Amniotic epithelial cell (primary cell): ENCODE results near the gene PDE8A.
A peak's percentile ranks its signal among the peaks of the same experiment; 100 is the strongest.

Experiments
- DNase-seq: peaks from one replicate; pipeline ENCODE4 v3.0.0-alpha.2; 2010; ENCODE audit warnings: low read depth

PDE8A gene

DNA sequence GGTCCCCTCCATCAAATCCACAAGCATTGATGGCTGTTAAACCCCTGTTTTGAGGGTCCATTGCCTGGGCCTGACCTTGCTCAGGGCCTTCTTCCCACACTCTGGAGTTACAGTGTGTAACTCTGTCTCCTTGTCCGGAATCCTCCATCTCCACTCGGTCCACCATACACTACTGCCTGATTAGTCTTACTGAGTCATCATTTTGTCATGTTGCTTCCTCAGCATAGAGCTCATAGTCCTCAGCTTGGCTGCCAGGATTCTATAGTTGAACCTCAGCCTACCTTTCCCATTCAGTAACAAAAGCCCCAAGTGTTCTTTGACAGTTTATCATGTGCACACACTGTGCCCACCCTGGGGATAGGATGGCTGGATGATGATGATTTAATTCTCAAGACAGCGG, 113.0 kb downstream of the PDE8A start:
- peak; percentile 54 for DNase-seq

DNA sequence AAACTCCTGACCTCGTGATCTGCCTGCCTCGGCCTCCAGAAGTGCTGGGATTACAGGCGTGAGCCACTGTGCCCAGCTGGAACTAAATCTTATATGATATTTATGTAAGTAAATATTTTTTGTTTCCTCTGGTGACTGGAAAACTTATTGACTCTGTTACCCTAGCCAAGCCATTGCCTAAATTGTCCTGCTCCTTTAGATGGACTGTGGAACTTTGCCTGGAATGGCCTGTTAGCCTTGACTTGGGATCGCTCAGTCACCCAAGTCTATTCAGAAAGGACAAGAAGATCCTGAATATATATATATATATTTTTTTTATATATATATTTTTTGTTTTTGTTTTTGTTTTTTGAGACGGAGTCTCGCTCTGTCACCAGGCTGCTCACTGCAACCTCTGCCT, 113.9 kb downstream of the PDE8A start:
- DNase-seq, result no peak

DNA sequence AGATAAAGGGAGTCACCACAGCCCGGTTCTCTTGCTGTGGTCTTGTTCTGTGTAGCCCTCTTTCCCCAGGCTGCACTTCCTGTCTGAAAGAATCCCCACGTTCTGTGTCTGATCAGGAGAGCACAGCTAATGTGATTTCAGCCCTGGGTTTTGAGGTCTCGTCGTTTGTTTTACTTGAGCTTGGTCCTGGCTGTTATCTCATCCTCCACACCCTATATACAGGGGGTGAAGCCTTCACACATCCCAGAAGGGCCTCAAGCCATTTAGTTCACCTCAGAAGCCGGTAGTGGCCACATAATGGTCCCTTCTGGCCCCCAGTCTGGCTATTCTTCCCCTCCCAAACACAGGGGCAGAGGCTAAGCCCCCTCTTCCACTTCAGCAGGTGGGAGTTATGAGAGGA, 115.6 kb downstream of the PDE8A start:
- DNase-seq, result no peak

DNA sequence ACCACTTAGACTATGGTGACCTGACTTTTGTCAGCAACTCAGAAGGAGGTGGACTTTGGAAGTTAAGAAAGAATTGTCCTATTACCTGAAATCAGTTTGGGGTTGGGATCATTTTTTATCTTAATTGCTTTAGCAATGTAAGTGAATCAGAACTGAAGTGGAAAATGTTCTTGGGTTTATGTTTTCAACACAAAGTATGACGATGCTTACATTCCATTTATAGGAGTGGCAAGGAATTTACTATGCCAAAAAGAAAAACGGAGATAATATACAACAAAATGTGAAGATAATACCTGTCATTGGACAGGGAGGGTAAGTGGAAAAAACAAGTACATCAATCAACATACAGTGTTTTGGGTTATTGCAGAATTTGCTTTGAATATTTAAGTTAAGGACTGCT, 116.1 kb downstream of the PDE8A start:
- DNase-seq, result peak; percentile 60

DNA sequence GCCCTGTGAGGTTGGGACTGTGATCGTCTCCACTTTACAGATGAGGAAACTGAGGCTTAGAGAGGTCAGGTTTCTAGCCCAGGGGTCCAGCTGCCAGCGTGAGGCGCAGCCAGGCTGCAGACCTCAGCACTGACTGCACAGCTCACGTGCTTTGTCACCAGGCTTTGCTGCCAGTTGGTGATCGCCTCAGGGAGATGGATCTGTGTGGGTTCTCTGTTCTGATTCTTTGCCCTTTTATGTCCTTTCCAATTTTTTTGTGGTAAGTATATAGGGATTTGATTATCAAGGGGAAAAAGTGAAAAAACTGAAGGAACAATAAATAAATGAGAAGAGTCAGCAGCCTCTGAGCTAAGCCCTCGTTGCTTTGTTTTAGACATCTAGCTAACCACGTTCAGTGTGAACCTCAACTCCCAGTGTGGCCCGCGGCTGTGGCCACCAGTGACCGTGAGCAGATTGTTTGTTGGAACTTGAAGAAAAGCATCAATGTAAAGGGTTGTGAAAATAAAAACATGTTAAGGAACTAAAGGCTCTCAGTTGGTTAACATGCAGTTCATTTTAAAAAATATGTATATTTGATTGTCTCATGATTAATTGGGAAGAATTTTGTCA, 117.6 kb downstream of the PDE8A start:
- DNase-seq, result no peak

DNA sequence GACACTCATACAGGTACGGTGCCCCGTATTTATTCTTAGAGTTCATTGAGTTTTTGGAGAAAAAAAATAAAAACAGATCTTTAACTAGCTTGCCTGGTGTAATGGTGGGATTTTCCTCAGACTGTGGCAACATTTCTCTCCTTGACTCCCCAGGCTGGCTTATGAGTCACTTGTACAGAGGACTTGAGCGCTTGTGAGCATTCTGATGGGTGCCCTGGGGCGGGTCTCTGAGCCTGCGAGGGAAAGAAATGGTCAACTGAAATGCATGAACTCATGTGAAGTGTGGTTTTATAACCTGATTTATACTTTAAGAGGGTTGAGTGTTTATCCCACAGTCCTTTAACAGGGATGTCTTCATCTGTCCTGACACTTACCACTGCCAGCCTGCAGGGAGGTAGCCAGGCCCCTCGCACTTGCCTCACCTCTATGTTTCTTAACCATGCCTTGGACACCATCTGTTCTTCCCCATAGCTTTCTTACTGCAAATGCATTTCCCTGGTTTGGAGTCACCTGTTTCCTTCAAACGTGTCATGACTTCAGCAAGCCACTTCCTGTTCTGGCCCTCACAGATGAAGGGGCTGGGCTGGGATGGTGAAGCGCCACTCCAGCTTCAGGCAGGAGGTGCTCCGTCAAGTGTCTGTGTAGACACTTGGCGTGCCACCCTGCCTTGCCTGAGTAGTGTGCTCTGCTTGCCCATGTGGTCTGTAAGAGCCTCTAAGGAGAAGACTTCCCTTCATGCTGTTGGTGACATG, 118.7 kb downstream of the PDE8A start:
- DNase-seq, result peak; percentile 36

DNA sequence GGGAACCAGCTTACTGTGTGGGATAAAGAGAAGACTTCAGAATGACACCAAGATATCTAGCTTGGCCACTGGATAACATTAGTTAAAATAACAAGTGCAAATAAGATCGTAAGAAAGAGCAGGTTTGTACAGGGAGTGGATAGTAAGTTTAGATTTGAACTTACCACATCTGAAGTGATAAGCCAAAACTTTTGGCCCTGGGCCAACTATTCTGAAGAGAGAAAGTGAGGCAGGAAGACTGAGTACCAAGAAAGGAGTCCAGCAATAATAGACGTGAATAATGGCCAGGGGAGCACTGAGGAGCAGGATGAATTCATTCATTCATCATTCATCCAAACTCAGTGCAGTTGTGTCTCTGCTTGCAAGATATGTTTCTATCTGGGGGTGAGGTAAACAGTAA, 122.9 kb downstream of the PDE8A start:
- DNase-seq, result no peak

DNA sequence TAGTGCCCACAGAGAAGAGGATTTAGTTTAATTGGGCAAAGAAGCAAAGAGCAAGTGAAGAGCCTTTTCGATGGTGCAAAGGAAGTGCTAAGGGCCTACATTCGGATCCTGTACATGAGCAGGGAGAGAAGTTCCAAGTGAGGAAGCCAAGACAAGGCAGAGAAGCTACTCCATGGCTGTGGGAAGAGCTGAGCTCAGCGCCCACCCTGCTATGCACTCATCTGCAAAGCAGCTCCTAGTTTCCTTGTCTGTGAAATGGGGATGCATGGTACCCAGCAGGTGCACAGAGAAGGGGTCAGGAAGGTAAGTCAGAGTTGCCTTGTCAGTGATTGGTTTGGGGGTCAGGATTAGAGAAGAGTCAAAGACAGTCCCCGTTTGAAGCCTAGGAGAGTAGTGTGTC, 126.5 kb downstream of the PDE8A start:
- no peak for DNase-seq

DNA sequence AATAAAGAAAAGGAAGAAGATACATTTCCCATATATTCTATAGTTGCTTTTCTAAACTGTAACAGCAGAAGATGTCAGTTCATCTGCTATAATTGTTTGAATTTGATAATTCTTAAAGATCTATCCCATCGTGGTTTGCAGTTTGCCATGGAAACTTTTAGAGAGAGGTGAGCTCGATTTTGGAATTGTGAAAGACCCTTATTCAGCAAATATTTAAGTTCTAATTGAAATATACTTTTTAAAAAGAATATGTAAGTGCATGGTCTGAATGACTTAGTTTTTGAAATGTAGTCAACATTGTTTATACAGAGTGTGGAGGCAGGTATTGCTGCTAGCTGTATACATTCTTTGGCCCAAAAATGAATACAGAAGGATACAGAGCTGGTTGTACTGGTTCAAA, 127.7 kb downstream of the PDE8A start:
- no peak for DNase-seq

DNA sequence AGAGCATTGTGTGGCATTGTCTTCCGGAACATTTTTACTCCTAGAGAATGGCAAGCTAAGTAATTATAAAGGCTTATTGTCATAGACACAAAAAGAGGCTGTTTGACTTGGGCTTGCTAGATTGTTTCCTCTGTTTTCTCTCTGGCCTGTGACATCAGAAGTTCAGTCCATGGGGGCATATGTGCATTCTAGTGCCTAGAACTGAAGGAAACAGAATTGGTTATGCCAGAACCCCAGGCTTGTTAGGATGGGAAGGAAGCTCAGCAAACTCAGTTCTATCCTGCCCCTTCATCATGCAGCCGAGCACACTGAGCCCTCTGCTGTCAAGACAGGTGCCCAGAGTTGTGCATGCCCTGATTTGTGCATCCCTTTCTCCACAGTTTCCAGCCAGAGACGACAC, 131.3 kb downstream of the PDE8A start:
- DNase-seq, result no peak

DNA sequence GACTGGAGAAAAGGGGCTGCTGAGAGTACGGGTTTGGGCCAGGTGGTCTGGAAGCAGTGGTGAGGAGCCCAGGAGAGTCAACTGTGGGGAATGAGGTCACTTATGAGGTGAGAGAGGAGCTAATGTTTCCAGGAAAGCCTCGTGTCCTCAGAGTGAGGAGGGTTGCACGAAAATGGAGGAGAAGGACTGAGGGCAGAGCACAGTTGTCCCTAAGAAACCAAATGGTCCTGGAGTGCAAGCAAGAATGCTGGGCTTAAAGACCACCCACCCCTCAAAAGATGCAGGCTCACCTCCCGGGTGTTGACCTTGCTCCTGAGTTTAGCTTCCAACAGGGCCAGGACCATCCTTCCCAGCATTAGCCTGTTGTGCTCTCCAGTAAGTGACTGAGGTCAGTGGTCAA, 133.2 kb downstream of the PDE8A start:
- no peak for DNase-seq

DNA sequence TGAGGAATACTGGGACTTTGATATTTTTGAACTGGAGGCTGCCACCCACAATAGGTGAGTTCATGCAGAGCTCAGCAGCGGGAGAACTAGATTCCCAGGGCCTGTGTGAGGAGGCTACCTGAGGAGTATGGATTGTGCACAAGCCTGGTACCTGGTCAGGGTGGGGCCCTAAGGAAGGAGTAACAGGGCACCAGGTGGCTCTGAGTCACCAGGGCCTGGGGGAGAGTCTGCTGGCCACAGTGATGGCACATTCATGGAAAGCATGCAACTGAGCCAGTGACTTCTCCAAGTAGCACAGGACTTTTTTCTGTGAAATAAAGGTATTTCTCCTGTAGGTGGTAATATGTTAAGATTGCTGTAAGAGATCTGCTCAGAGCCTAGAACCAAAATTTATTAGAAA, 134.4 kb downstream of the PDE8A start:
- DNase-seq, result no peak

DNA sequence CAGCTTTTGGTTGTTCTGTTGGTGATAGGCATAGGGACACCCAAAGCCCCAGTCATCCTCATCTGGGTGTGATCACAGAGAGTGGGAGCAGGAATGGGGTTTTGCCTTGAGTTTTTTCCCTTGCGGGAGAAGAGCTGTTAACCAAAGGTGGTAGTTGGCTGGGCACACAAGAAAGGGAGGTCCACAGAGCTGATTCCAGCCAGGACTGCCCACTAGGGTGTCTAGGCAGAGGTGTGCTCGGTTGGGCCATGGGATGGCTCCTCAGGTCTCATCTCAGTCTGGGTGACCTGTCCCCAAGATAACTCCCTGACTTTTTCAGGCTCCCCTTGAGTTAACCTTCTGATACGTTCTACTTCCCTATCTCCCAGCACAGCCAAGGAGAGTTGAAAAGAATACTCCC, 134.8 kb downstream of the PDE8A start:
- no peak for DNase-seq

DNA sequence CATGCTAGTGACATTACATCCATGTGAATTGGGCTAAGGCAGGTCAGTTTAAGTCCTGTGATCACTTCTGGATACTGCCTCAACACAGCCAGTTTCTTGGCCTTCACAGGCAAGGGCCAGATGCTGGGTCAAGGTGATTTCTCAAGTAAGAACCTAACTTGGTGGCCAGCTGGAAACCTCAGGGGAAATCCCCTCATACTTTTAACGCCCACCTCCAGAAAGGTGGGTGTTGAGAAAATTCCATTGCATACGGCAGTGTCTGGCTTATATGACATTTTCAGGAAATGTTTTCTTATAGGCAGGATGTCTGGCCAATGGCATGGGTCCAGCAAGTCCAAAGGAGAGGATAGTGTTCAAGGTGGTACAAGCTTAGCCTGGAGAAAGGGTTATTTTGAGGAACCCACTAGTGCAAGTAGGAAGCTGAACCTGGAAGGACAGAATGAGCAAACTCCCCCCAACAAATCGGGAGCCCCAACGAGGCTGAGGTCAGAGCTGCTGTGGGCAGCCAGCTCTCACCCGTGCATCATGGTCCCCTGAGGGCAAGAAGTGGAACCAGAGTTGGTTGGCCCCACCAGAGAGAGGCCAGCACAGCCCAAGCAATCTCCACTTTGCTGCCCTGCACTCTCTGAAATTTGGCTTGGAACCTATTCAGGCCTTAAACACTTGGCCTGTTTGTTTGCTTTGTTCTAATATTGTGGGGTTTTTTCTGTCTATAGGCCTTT, 135.4 kb downstream of the PDE8A start:
- DNase-seq, result no peak

DNA sequence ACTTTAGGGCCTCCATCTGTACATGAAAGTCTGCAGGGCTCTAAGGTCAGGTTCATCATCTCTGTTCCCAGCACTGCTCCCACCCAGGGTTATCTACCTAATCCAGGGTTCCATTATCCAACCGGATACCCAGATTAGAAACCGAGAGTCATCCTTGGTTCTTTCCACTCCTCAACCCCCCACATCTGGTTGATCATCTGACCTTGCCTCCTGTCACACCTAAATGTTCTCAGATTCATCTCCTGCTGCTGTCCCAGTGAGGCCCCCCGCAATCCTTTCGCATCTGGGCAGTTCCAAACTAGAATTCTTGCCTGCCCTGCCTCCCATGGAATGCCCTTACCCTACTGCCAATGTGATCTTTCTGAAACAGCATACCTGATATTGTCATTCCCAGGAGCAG, 136.5 kb downstream of the PDE8A start:
- no peak for DNase-seq

DNA sequence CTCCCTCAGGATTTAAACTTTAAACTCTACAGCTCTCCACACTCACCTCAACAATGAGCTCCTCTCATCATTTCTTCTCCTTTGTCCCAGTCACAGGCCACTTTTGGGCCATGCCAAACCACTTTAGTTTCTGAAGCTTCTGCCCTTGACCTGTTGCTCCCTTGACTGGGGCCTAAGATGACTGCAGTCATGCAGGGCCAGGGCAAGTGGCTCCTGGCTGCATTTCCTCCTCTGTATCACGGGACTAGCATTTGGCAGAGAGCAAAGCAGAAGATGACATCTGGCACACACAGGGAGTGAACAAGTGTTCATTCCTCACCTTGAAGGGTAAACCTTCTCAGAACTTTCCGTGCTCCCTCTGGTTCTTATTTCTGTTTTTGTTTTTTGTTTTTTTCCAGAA, 136.9 kb downstream of the PDE8A start:
- no peak for DNase-seq

DNA sequence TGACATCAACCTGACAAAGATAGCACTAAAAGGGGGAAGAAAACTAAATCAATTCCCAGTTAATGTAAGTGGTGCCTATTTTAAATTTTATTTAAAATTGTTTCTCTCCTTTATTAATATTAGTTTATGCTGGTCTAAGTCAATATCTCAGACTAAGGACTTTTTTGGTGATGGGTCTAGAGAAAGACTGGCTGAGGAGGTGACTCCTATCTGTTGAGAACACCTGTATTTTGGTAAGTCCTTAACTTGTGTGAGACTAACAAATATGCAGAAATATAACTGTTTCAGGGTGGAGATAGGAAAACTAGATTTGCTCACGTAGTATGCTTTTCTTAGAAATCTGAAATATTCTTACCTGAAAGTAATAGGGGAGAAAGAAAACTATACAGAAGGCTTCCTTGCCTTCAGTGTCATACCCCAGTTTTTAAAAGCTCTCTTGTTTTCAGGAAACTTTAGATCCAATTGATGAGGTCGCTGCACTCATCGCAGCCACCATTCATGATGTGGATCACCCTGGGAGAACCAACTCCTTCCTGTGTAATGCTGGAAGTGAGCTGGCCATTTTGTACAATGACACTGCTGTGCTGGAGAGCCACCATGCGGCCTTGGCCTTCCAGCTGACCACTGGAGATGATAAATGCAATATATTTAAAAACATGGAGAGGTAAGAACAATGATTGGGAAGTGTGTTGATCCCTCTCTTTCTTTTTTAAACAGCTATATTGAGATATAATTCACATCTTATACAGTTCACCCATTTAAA, 138.9 kb downstream of the PDE8A start:
- no peak for DNase-seq

DNA sequence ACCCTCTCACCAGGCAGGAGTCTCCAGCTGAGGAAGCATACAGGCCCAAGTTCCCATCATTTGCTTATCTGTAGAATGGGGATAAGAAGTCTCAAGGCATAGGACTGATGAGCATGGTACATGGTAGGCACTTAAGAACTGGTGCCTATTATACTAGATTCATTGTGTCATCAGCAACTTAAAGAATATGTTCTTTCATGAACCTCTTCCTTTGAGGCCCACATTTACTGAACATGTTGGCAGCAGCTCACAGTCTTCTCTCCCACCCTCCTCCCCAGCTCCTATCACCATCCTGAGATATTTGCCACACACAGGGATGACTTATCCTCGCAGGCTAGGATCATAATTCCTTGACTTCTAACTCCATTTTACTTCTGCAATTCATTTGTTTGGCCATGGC, 142.5 kb downstream of the PDE8A start:
- no peak for DNase-seq

DNA sequence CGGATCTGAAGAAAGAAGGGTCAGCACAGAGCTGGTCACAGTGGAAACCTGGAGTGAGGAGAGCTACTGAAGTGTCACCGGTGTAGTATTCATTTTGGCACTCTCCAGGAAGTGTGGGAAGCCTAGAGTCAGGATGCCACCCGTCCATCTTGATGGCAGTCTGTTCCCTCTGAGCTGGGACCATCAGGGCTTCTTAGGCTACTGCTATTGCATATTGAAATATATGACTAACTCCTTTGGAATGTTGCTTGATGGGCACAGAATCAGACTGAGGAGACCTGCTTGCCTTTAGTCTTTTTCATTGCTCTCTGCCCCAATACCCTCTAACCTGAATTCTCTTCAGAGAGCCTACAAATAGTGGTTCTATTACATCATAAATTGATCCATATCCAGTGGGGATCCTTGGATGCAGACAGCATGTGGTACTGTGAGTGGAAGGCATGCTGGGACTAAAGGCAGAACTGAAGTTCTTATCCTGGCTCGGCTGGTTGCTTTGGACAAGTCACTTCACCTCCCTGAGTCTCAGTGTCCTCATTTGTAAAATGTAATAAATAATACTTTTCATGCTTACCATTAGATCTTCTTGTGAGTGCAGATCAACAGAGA, 143.5 kb downstream of the PDE8A start:
- peak; percentile 44 for DNase-seq

DNA sequence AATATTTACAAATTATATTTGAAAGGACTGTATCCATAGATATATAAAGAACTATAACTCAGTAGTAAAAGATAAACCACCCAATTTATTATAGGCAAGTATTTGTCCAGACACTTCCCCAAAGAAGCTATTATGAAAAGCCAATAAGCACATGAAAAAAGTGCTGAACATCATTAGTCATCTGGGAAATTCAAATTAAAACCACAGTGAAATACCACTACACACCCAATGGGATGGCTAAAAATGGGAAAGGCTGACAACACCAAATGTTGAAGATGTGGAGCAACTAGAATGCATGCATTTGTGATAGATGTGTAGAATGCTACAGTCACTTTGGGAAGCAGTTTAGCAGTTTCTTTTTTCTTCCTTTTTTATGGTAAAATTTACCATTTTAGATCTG, 147.0 kb downstream of the PDE8A start:
- no peak for DNase-seq

DNA sequence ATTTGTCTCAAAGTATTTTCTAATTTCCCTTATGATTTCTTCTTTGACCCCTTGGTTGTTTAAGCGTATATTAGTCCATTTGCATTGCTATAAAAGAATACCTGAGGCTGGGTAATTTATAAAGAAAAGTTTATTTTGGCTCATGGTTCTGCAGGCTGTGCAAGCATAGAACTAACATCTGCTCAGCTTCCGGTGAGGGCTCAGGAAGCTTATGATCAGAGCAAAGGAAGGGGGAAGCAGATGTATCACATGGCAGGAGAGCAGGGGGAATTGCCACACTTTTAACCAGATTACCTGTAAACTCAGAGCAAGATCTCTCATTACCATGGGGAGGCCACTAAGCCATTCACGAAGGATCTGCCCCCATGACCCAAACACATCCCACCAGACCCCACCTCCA, 148.2 kb downstream of the PDE8A start:
- DNase-seq, result no peak

DNA sequence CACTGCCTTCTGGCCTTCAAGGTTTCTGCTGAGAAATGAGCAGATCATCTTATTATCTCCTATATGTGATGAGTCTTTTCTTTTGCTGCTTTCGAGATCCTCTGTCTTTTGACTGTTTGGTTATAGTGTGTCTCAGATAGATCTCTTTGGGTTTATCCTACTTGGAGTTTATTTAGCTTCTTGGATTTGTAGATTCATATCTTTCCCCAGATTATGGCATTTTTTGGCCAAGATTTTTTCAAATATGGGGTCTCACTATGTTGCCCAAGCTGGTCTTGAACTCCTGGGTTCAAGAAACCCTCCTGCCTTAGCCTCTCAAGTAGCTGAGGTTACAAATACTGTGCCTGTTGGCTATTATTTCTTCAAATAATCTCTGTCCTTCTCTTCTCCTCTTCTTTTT, 150.3 kb downstream of the PDE8A start:
- no peak for DNase-seq
